Measurements from ENCODE around the gene FRMPD2. TPM values are rescaled to one million over a fixed set of nuclear protein-coding genes. Genes with fewer than 3 reads are reported as not detected.

FRMPD2 gene
- total and polyA plus RNA-seq, 2 of the 4 experiments (the other 2 are of a cell fraction): 0.18 TPM; not detected in 1

GRCh38 chr10:48234787-48235186, 39.7 kb downstream of the FRMPD2 start:
- no peak overlapping the region for H2BK5ac ChIP-seq (ENCODE audit: low read depth, low read length, poor library complexity, severe bottlenecking)
- no peak for ATAC-seq (ENCODE audit: low read depth)
- dilution Hi-C loops (cut with HindIII; ENCODE audit: low sequenced_read_pairs, unreplicated experiment) (no loop called here), intact Hi-C loops (cut with micrococcal nuclease) (no loop called here), in situ Hi-C loops (cut with MboI; ENCODE audit: low sequenced_read_pairs) (no loop called here)
- no TSS peak for BruUV-seq (replicated peaks)
- no peak overlapping the region for H2BK15ac ChIP-seq (ENCODE audit: low read depth, low read length)
- H3K4me2 ChIP-seq (ENCODE audit: low read depth, low read length): no peak overlapping the region
- H3K79me1 ChIP-seq (ENCODE audit: low read depth in 1 of 2, low read length in 2 of 2): no peaks in the 10 kb centered on the region
- H4K5ac ChIP-seq (ENCODE audit: low read depth, low read length): no peak overlapping the region
- 20% methylated on average over 1 of the region's 4 CpGs; no CpG with 5 or more reads in 1 of the 2 experiments for WGBS, 2 experiments (ENCODE audit: extremely low coverage in 2 of 2, insufficient read length in 1 of 2)
- H3K9me1 ChIP-seq (ENCODE audit: insufficient read depth, low read length): no peaks in the 10 kb centered on the region
- H3K36me3 ChIP-seq (ENCODE audit: control insufficient read depth, insufficient read depth, low read length): no peaks in the 10 kb centered on the region
- H3K4me1 ChIP-seq (ENCODE audit: control insufficient read depth, insufficient read depth, low read length): no peaks in the 10 kb centered on the region
- no peak overlapping the region for H3K27ac ChIP-seq (ENCODE audit: insufficient read depth, low read length)
- no peak overlapping the region for H3K23ac ChIP-seq (ENCODE audit: low read depth, low read length)
- H3K4ac ChIP-seq (ENCODE audit: low read depth, low read length): no peak overlapping the region
- CTCF ChIA-PET: no interaction called here
- H3K14ac ChIP-seq (replicated peaks; ENCODE audit: low read depth, low read length): no peak overlapping the region
- H4K8ac ChIP-seq (ENCODE audit: low read depth in 2 of 2, low read length in 2 of 2): no peak overlapping the region
- no peak overlapping the region for H2AK9ac ChIP-seq (replicated peaks; ENCODE audit: low read depth, low read length, poor library complexity)
- no peak overlapping the region for H3K4me3 ChIP-seq (ENCODE audit: insufficient read depth, low read depth, low read length)
- H2AFZ ChIP-seq (replicated peaks; ENCODE audit: low read length, poor library complexity): no peak overlapping the region
- H4K20me1 ChIP-seq (ENCODE audit: insufficient read depth, low read length): no peaks in the 10 kb centered on the region
- no peak overlapping the region for H2AK5ac ChIP-seq (ENCODE audit: low read depth, low read length)
- no peak overlapping the region for H3K56ac ChIP-seq (ENCODE audit: extremely low read depth, insufficient read depth, low read length)
- H2BK20ac ChIP-seq (ENCODE audit: low read depth, low read length): no peak overlapping the region
- no peak for TF ChIP-seq CHD1 (IDR thresholded peaks at IDR 0.05; ENCODE audit: low read depth, low read length)
- no peak for TF ChIP-seq CTCF (conservative IDR thresholded peaks at IDR 0.05; ENCODE audit: low read depth, low read length)
- TF ChIP-seq FOS (IDR thresholded peaks at IDR 0.05; ENCODE audit: low read depth, low read length): no peak
- no peak for TF ChIP-seq NFE2L2 (IDR thresholded peaks at IDR 0.05; ENCODE audit: low read depth, low read length)
- no peak for TF ChIP-seq MAFK (IDR thresholded peaks at IDR 0.05; ENCODE audit: low read depth, low read length)
- TF ChIP-seq USF2 (IDR thresholded peaks at IDR 0.05; ENCODE audit: low read depth, low read length): no peak
- no peak for TF ChIP-seq SMC3 (IDR thresholded peaks at IDR 0.05; ENCODE audit: low read depth, low read length)
- TF ChIP-seq POLR2A (IDR thresholded peaks at IDR 0.05; ENCODE audit: low read depth, low read length): no peak
- TF ChIP-seq MXI1 (IDR thresholded peaks at IDR 0.05; ENCODE audit: borderline replicate concordance, low read depth, low read length): no peak
- no peak for TF ChIP-seq RCOR1 (IDR thresholded peaks at IDR 0.05; ENCODE audit: insufficient replicate concordance, low read length)
- TF ChIP-seq BHLHE40 (IDR thresholded peaks at IDR 0.05; ENCODE audit: low read depth, low read length): no peak
- no peak for TF ChIP-seq RFX5 (IDR thresholded peaks at IDR 0.05; ENCODE audit: low read depth, low read length)
- TF ChIP-seq RAD21 (IDR thresholded peaks at IDR 0.05; ENCODE audit: low read length): no peak
- no peak for TF ChIP-seq CEBPB (IDR thresholded peaks at IDR 0.05; ENCODE audit: low read depth, low read length)
- POLR2A ChIA-PET (ENCODE audit: unreplicated experiment): no interaction called here
- no peak for DNase-seq
- no peak overlapping the region for H2BK120ac ChIP-seq (ENCODE audit: low read depth, low read length)
- H4K91ac ChIP-seq (ENCODE audit: insufficient read depth, low read depth, low read length): no peak overlapping the region
- H3K27me3 ChIP-seq (ENCODE audit: control insufficient read depth, insufficient read depth, low read length): peaks cover 19% of the 10 kb centered on the region
- no peak overlapping the region for H3K18ac ChIP-seq (ENCODE audit: low read depth, low read length)
- H3K9me3 ChIP-seq (ENCODE audit: control insufficient read depth, insufficient read depth, low read length): no peaks in the 10 kb centered on the region
- no peak overlapping the region for H3K9ac ChIP-seq (ENCODE audit: low read depth, low read length)
